HG03342 (cell line): Measurements from ENCODE around the gene ANKAR.
A peak's percentile ranks its signal among the peaks of the same experiment; 100 is the strongest.
"Not testable (repeated sequence)": the region's sequence is repeated elsewhere in the genome, so short reads cannot be mapped to it uniquely, and the experiment has no call there.

ENCODE experiments used
- ATAC-seq: cut with Tn5 transposase; IDR thresholded peaks from one replicate; pipeline ENCODE4 v1.9.1; 2021; ENCODE audit warnings: mild to moderate bottlenecking, moderate library complexity; ENCODE audit not compliant: unreplicated experiment

The ANKAR gene

DNA sequence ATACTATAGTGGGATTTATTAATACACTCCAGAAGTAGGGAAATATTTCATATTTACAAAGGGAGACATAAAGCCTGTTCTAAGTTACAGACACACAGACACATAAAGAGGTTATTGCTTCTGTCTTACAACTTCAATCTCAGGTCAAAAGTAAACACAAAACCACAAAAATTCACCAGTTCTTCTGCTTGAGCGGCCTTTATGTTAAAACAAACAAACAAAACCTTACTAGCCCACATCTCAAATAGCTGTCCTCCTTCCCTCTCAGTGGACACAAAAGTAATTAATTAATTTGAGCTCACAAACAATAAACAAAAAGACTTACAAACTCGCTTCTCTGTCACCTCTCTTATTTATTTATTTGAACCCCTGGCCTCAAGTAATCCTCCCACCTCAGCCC, 14.7 kb upstream of the ANKAR start:
- ATAC-seq: no peak

DNA sequence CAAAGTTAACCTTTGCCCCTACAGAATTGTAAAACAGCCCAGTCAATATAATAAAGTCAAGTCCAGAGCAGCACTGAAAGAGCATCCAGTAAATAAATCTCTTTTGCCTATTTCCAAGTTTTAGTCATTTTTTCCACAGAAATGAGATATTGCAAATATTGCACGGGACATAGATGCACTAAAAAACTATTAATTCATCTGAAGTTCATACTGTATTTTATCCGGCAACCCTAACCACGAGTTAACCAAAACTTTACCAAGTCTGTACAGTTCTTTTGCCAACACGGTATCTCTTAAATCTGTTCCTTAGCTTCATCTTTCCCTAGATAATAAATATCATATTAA, 13.7 kb upstream of the ANKAR start:
- ATAC-seq: no peak

DNA sequence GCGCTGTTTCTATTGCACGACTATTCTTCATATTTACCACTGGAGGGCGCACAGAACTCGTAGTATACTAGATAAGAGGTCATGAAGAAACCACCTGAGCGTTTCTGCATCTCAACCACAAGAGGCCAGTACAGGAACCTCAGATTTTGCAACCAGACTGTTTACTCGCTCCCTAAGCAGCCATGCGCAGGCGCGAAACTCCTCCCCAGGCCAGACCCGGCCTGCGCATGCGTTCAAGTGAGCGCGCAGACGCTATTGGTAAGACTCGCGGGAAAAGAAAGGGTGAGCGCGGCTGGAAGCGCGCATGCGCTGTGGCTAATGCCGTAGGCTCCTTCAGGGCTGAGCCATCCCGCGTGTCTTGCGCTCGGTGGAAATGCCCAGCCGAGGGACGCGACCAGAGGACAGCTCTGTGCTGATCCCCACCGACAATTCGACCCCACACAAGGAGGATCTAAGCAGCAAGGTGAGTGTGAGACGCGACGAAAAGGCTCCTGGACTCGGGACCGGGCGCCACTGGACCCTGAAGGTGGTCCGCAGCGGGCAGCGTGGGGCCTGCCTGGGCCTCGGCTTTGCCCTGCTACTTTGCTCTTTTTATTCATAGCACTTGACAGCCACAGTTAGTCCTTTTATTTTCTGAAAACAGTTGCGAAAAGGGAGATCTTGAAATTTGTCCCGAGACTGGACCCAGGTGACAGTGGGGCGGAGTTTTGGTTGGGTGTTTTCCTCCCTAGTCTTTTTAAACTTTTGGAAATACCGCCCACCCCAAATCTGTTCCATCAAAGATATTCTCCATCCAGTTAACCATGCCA, 13.1 kb upstream of the ANKAR start, which contains the start of gene ASNSD1:
Gene ASNSD1 (plus strand): TSS at position 312 of the 809 bp plus-strand sequence. CDS start 4,674 bp downstream, outside the sequence.
- peak; percentile 97 for ATAC-seq

DNA sequence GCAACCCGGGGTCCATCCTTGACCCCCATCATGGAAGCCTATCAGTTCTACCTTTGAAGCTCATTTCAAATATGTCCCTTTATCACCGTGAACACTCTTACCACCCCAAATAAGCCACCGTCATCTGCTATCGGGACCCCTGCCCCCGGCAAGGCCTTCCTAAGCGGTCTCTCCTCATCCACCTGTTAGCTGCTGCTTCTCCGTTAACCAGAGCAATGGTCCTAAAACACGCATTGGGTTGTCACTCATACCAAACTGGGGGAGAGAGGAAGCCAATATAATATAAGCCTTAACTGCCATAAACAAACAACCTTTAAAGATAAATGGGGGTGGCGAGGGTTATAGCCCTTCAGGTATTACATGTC, 12.5 kb upstream of the ANKAR start:
- no peak for ATAC-seq

DNA sequence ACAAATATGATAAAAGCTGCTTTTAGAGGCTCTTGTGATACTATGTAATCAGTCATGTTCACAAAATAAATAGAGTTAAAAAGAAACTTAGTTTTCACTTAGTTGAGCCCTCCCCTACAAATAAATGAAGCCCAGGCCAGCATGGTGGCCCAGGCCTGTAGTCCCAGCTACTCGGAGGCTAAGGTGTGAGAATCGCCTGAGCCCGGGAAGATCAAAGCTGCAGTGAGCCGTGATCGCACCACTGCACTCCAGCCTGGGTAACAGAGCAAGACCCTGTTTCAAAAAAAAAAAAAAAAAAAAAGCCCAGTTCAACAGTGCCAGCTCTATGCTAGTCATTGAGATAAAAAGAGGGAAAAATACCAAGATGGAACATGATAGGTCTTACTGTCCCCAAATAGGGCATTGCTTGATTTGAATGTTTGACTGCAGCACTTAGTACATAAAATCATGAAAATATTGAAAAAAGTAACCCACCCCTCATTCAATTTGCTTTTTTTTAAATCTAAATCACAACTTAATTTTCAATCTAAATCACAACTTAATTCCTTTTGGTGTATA, 11.7 kb upstream of the ANKAR start:
- ATAC-seq: no peak

DNA sequence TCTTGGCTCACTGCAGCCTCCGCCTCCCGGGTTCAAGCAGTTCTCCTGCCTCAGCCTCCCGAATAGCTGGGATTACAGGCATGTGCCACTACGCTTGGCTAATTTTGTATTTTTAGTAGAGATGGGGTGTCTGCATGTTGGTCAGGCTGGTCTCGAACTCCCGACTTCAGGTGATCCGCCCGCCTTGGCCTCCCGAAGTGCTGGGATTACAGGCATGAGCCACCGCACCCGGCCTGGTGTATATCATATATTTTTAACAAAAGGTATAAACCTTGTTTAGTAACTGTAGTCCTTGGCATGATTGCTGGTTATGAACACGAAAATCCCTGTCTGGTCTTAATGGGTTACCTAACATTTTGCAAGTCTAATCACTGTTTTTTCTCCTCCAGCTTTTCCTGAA, 11.2 kb upstream of the ANKAR start:
- ATAC-seq: not testable (repeated sequence)

DNA sequence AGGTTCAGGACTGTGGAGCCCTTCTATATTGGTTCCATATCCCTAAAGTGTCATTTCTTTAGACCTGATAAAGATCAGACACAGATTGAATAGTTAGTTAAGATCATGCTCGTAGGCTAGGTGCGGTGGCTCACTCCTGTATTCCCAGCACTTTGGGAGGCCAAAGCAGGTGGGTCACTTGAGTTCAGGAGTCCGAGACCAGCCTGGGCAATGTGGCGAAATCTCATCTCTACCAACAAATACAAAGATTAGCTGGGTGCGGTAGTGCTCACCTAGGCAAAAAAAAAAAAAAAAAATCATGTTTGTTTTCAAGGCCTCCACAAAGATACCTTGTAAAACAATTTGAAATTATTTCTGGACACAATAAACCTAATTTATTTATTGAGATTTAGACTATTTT, 4.6 kb upstream of the ANKAR start:
- ATAC-seq: no peak

DNA sequence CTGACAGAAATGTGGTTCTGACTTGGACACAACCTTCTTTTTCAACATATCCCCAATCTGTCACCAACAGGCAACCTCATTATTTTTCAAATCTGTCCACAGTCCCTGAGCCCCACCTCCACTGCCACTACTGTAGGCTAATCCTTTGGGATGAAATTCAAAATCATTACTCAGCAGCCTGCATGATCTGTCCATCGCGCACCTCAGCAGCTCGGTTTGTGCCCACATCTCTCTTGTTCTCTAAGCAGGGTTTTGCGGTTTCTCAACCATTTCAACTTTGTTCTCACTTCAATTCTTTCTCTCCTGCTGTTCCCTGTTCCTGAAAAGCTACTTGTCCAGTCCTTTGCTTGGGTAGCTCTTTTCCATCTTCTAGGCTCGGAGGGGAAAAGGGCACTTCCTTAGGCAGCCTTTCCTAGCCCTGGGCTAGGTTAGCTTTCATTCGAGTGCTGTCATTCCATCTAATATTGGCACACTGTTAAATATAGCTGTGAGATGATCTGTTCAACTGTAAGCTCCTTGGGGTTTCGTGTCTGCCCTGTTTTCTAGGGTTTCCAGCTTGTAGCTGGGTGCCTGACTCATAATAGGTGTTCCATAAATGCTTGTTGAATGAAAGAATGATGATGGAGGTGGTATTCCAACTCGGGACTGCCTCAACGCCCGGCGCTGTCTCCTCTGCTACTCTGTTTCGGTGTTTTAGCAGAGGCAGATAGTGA, 653 bp upstream of the ANKAR start:
- peak; percentile 27 for ATAC-seq

DNA sequence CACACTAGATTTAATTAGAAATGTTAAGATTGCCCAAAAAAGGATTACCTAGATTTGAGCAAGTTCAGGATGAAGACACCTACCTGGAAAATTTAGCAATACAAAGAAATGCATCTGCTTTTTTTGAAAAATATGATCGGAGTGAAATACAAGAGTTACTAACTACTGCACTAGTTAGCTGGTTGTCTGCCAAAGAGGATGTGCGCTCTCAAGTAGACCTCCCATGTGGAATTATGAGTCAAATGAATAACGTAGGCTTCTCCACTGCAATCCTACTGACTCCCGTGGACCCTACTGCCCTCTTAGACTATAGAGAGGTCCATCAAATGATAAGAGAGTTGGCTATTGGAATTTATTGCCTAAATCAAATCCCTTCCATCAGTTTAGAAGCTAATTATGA, 2.0 kb downstream of the ANKAR start:
- no peak for ATAC-seq

DNA sequence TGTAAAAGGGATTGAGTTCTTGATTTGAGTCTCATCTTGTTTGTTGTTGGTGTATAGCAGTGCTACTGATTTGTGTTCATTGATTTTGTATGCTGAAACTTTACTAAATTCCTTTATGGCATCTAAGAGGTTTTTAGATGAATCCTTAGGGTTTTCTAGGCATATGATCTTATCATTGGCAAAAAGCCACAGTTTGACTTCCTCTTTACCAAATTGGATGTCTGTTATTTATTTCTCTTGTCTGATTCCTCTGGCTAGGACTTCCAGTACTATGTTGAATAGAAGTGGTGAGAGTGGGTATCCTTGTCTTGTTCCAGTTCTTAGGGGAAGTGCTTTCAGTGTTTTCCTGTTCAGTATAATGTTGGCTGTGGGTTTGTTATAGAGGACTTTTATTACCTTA, 4.8 kb downstream of the ANKAR start:
- ATAC-seq: no peak

DNA sequence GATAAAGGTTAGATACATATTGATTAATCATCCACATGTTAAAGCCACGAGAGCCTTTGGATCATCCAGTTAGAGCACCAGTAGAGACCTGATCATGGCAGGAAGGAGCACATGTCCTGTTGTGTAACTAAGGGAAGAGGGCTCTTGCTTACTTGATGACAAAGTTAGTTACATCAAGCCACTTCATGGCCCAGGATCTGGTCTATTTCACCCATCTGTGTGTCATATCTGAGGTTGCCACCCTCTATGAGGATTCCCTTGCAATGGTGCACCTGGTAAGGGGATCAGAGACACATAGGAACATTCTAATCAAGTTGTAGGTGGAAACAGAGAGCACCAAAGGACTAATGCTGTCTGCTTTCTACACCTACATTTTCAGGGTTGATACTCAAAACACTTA, 6.7 kb downstream of the ANKAR start:
- ATAC-seq: no peak

DNA sequence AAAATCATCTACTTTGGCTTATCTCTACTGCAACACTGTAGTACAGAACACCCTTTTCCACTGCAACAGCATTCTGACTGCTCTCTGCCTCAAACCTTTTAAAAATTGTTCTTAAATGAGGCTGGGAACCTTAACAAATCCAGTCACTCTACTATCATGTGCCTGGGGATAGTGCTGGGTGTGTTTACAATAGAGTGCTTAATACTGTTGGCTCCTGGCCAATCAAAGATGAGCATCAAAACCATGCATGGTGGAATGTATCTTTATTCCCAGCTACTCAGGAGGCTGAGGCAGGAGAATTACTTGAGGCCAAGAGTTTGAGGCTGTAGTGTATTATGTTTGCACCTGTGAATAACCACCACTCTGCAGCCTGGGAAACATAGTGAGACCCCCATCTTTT, 7.4 kb downstream of the ANKAR start:
- no peak for ATAC-seq

DNA sequence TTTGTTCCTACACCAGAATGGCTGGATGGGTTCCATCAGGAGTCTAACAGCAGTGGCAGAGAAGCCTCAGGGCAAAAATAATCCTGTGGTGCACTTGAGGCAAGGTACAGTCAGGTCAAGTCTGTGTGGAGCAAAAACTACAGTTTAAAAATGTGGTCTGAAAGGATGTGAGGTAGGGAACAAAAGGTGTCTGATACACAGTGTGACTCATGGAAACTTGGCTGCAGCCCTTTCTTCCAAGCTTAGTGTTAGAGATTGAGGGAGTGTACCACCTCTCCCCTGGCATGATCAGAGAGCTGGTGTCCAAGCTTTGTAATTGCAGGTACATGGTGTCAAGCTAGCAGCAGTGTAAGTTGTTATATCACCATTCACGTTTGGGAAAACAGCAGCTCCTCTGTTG, 8.9 kb downstream of the ANKAR start:
- no peak for ATAC-seq

DNA sequence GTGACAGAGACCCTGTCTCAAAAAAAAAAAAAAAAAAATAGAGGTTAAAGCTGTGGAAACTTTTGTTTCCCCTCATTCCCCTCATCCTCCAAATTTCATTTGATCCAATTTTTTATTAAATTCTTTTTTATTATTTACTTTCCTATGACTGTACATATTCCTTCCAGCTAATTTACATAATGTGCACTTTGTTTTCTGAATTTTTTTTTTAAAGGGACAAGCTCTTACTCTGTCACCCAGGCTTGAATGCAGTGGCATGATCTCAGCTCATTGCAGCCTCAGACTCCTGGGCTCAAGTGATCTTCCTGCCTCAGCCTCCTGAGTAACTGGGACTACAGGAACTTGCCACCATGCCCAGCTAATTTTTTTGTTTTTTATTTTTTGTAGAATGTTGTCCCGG, 10.3 kb downstream of the ANKAR start:
- ATAC-seq: no peak

DNA sequence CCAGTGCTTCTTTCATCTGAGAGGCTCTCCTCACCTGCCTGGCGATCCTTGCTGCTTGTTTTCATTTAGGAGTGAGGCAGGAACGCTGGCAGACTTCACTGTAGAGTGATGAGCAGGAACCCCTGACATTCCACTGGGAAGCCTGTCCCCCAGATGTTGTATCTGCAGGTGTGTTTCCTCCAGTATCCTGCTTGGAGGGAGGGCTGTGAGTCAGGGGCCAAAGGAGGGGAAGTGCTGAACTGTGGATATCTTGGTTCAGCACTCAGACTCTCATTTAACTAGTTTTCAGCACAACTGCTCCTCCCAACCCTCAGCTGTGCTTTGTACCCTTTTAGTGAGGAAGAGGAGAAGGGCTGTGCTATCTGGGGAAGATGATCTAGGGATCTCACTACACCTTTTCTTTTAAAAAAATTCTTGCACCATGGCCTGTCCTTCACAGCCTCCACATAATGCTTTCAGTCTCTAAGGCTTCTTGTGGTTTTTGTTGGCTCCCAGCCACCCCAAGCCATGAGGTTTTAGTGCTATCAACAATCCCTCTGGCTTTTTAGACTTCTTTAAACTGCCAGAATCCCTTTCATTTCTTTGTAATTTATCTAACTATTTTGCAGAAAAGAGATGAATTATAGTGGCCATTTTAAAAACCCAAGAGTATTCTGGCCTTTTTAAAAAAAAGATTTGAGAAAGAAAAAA, 11.2 kb downstream of the ANKAR start:
- peak; percentile 72 for ATAC-seq

DNA sequence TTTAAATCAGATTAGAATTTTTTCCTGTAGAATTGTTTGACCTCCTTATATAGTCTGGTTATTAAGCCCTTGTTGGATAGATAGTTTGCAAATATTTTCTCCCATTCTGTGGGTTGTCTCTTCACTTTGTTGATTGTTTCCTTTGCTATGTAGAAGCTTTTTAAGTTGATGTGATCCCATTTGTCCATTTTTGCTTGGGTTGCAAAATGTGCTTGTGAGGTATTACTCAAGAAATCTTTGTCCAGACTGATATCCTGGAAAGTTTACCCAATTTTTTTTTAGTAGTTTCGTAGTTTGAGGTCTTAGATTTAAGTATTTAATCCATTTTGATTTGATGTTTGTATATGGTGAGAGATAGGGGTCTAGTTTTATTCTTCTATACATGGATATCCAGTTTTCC, 13.3 kb downstream of the ANKAR start:
- ATAC-seq: not testable (repeated sequence)

DNA sequence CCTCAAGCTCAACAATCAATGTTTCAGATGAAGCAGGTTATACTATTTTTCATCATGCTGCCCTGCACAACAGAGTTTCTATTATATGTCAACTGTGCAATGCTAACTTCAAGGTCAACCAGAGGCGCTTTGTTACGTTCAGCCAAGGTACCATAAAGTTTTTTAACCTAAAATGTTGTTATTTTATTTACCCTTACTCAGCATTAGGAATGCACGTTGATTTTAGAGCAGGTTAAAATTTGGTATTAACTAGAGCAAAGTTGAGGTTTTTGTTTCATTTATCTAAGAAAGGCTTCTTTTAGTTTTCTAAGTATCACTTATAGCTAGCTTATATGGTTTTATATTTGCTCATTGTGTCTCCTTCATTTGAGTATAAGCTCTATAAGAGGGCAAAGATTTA, 21.8 kb downstream of the ANKAR start:
- no peak for ATAC-seq

DNA sequence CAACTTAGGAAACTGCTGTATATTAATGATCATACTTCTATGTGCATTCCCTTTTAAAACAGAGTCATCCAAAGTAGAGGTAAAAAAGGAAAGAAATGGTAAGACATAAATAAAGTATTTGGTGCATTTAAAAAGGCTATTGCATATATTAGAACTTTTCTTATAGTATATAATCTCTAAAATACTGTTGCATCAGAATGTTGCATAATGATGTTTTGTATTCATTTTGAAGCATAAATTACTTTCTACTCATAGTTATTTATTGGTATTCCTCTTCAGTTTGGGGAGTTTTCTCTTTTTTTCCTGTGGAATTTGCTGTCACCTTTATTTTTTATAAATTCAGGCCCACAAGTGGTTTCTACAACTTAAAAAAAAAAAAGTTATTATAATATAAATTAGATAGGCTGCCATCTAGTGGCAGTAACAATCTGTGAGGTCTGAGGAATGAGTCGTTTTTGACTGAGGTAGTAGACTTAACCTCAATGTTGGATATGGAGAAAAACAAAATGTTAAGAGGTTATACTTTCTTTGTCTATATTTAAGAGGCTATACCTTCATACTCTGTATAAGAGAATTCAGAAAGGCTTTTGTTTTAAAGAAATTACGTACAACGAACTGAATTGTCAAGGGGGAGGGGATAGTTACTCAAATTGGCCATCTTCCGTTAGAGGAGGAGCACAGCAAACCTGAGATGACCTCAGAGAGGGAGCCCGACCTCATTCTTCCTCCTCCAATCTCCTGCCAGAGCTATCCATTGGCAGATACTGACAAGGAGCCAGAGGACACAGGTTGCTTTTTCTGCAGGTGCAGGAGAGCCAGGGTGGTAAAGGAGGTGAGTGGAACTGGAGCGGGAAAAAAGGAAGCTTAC, 23.8 kb downstream of the ANKAR start:
- ATAC-seq: peak; percentile 83

DNA sequence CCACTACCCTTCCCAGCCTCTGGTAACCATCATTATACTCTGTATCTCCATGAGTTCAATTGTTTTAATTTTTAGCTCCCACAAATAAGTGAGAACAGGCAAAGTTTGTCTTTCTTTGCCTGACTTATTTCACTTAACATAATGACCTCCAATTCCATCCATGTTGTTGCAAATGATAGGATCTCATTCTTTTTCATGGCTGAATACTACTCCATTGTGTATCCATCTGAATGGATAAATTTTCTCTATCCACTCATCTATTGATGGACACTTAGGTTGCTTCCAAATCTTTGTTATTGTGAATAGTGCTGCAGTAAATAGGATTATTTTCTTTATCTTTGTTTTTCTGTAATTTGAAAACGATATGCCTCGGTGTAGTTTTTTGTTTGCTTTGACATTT, 26.2 kb downstream of the ANKAR start:
- no peak for ATAC-seq

DNA sequence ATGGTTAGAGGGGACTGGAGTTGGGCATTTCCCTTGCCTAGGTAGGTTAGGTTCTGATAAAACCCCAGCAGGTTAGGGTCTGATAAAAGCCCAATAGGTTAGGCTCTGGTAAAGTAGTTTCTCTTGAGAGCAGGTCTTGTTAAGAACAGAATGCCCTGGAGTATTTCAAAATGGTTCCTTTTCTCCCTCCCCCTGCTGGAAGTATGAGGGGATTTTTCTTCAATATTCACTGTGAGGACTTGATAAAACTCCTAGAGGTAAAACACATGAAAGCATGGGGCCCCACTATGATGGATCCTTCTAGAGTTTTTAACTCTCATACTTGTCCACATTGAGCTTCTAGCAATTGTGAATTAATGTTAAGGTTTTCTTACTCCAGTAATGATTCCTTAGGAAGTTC, 27.6 kb downstream of the ANKAR start:
- ATAC-seq: no peak
